Measurements from ENCODE around the gene GUK1. TPM values are rescaled to one million over a fixed set of nuclear protein-coding genes. Genes with fewer than 3 reads are reported as not detected.
A peak's percentile ranks its signal among the peaks of the same experiment; 100 is the strongest.

Gene GUK1
- total and polyA plus RNA-seq, 2 of the 4 experiments (the other 2 are of a cell fraction) = 465 to 548 TPM

- Histone ChIP-seq H3K4me2 (ENCODE audit: low read depth, low read length) (no peak overlapping the region), H3K27me3 (ENCODE audit: control insufficient read depth, insufficient read depth, low read length) (no peaks in the 10 kb centered on the region), H3K4me1 (ENCODE audit: control insufficient read depth, insufficient read depth, low read length) (0 out of 2 replicates have a peak, but pooled peaks cover 5% of the 10 kb centered on the region), H2BK20ac (ENCODE audit: low read depth, low read length) (no peak overlapping the region), H4K20me1 (ENCODE audit: insufficient read depth, low read length) (peaks cover 84% of the 10 kb centered on the region), H3K56ac (ENCODE audit: extremely low read depth, insufficient read depth, low read length) (no peak overlapping the region), H3K14ac (replicated peaks; ENCODE audit: low read depth, low read length) (no peak overlapping the region), H3K36me3 (ENCODE audit: control insufficient read depth, insufficient read depth, low read length) (peaks cover 48% of the 10 kb centered on the region), H2BK5ac (ENCODE audit: low read depth, low read length, poor library complexity, severe bottlenecking) (no peak overlapping the region), H2AK9ac (replicated peaks; ENCODE audit: low read depth, low read length, poor library complexity) (peak overlapping the region; percentile 29), H2AFZ (replicated peaks; ENCODE audit: low read length, poor library complexity) (no peak overlapping the region), H3K9me1 (ENCODE audit: insufficient read depth, low read length) (peaks cover 16% of the 10 kb centered on the region; the same call in 1 of the 2 replicates), H3K79me1 (ENCODE audit: low read depth in 1 of 2, low read length in 2 of 2) (peaks cover 5 to 59% of the 10 kb centered on the region in 2 experiments; a peak in 3 of 4 replicates), H3K4ac (ENCODE audit: low read depth, low read length) (no peak overlapping the region), H2BK120ac (ENCODE audit: low read depth, low read length) (no peak overlapping the region), H4K8ac (ENCODE audit: low read depth in 2 of 2, low read length in 2 of 2) (no peak overlapping the region), H2AK5ac (ENCODE audit: low read depth, low read length) (no peak overlapping the region), H3K9me3 (ENCODE audit: control insufficient read depth, insufficient read depth, low read length) (peaks cover 9% of the 10 kb centered on the region; the same call in 1 of the 2 replicates), H3K4me3 (ENCODE audit: insufficient read depth, low read depth, low read length) (no peak overlapping the region), H3K23ac (ENCODE audit: low read depth, low read length) (no peak overlapping the region), H3K27ac (ENCODE audit: insufficient read depth, low read length) (no peak overlapping the region), H3K18ac (ENCODE audit: low read depth, low read length) (no peak overlapping the region), H2BK15ac (ENCODE audit: low read depth, low read length) (no peak overlapping the region), H3K9ac (ENCODE audit: low read depth, low read length) (no peak overlapping the region), H4K91ac (ENCODE audit: insufficient read depth, low read depth, low read length) (no peak overlapping the region), H4K5ac (ENCODE audit: low read depth, low read length) (no peak overlapping the region)
- TSS peak; percentile 87 for BruUV-seq (replicated peaks)
- TF ChIP-seq CHD1 (IDR thresholded peaks at IDR 0.05; ENCODE audit: low read depth, low read length) (no peak), MAFK (IDR thresholded peaks at IDR 0.05; ENCODE audit: low read depth, low read length) (no peak), NFE2L2 (IDR thresholded peaks at IDR 0.05; ENCODE audit: low read depth, low read length) (no peak), BHLHE40 (IDR thresholded peaks at IDR 0.05; ENCODE audit: low read depth, low read length) (no peak), CEBPB (IDR thresholded peaks at IDR 0.05; ENCODE audit: low read depth, low read length) (no peak), CTCF (conservative IDR thresholded peaks at IDR 0.05; ENCODE audit: low read depth, low read length) (no peak), MXI1 (IDR thresholded peaks at IDR 0.05; ENCODE audit: borderline replicate concordance, low read depth, low read length) (no peak), RAD21 (IDR thresholded peaks at IDR 0.05; ENCODE audit: low read length) (no peak), FOS (IDR thresholded peaks at IDR 0.05; ENCODE audit: low read depth, low read length) (no peak), ELK1 (IDR thresholded peaks at IDR 0.05; ENCODE audit: borderline replicate concordance, low read depth, low read length) (no peak), RCOR1 (IDR thresholded peaks at IDR 0.05; ENCODE audit: insufficient replicate concordance, low read length) (no peak), SMC3 (IDR thresholded peaks at IDR 0.05; ENCODE audit: low read depth, low read length) (no peak), POLR2A (IDR thresholded peaks at IDR 0.05; ENCODE audit: low read depth, low read length) (no peak), RFX5 (IDR thresholded peaks at IDR 0.05; ENCODE audit: low read depth, low read length) (no peak)
- TF ChIP-seq, protein P1, sequence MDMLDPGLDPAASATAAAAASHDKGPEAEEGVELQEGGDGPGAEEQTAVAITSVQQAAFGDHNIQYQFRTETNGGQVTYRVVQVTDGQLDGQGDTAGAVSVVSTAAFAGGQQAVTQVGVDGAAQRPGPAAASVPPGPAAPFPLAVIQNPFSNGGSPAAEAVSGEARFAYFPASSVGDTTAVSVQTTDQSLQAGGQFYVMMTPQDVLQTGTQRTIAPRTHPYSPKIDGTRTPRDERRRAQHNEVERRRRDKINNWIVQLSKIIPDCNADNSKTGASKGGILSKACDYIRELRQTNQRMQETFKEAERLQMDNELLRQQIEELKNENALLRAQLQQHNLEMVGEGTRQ (IDR thresholded peaks at IDR 0.05; ENCODE audit: low read depth, low read length) = no peak
- dilution Hi-C loops (cut with HindIII; ENCODE audit: low sequenced_read_pairs, unreplicated experiment) = no loop called here
- ATAC-seq (ENCODE audit: low read depth) = no peak
- intact Hi-C loops (cut with micrococcal nuclease) = no loop called here
- no peak for DNase-seq
- POLR2A ChIA-PET (ENCODE audit: unreplicated experiment) = no interaction called here
- WGBS, 2 experiments (ENCODE audit: extremely low coverage in 2 of 2, insufficient read length in 1 of 2) = 90% methylated on average over 12 of the region's 28 CpGs; no CpG with 5 or more reads in 1 of the 2 experiments
- in situ Hi-C loops (cut with MboI; ENCODE audit: low sequenced_read_pairs) = no loop called here
- CTCF ChIA-PET = no interaction called here
These were observed 41.7 kb upstream of the GUK1 start for GRCh38 chr1:228098323-228098931.
